ENCODE measurements around the gene C10orf95. TPM values are rescaled to one million over a fixed set of nuclear protein-coding genes. Genes with fewer than 3 reads are reported as not detected.

C10orf95 gene
- total RNA-seq, 2 experiments from 2014 or later: 0.19 to 0.48 TPM

- peak overlapping the region; percentile 94 for H3K4me3 Mint-ChIP-seq
Measured at GRCh38 chr10:102450374-102451104, 804 bp downstream of the C10orf95 start.

DNA sequence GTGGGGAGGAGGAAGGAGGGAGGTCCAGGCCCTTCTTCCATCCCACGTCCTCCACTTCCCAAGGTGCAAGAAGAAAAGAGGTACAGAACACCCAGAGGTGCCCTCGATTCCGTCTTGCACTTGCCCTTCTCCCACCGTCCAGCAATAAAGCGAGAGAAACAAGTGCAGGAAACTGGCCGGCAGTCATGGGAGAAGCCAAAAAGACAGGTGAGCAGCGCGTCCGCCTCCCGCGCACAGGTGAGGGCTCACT is 1.3 kb downstream of the C10orf95 start:
- no peak for DNase-seq
- H3K9me3 Mint-ChIP-seq: no peaks in the 10 kb centered on the region
- H3K36me3 Mint-ChIP-seq: peaks cover 10% of the 10 kb centered on the region
- H3K27ac Mint-ChIP-seq: peak overlapping the region; percentile 94
- H3K4me1 Mint-ChIP-seq (ENCODE audit: low read depth): peaks cover 35% of the 10 kb centered on the region
- ChIA-PET POLR2A (interaction anchor here (0.6 to 4.9 kb wide), 10 partner anchors 10 to 195 kb away, joined by 3 to 36 read pairs (median 10); partner anchors contain the start of genes CUEDC2, FBXL15 and NFKB2), CTCF (interaction anchor here (0.6 to 4.7 kb wide), 16 partner anchors 12 to 220 kb away, joined by 3 to 22 read pairs (median 5); partner anchors contain the start of genes CUEDC2, FBXL15 and NFKB2)
- peak overlapping the region; percentile 94 for H3K4me3 Mint-ChIP-seq
- intact Hi-C loops (cut with micrococcal nuclease): loop anchor here (1.0 to 10.0 kb wide), 5 partner anchors 29 to 745 kb away; partner anchors contain the start of genes ACTR1A and NT5C2
- H3K27me3 Mint-ChIP-seq: no peaks in the 10 kb centered on the region

More at GRCh38 chr10:102450374-102451104, 804 bp downstream of the C10orf95 start:
- H3K9me3 Mint-ChIP-seq: no peaks in the 10 kb centered on the region
- peak overlapping the region; percentile 94 for H3K27ac Mint-ChIP-seq
- intact Hi-C loops (cut with micrococcal nuclease): loop anchor here (1.0 to 10.0 kb wide), 5 partner anchors 29 to 744 kb away; partner anchors contain the start of genes ACTR1A and NT5C2
- peaks cover 13% of the 10 kb centered on the region for H3K36me3 Mint-ChIP-seq
- ChIA-PET CTCF (interaction anchor here (0.6 to 4.7 kb wide), 18 partner anchors 11 to 220 kb away, joined by 3 to 22 read pairs (median 4); partner anchors contain the start of genes CUEDC2, FBXL15, NFKB2 and SUFU), POLR2A (interaction anchor here (0.6 to 4.9 kb wide), 11 partner anchors 10 to 194 kb away, joined by 3 to 36 read pairs (median 7); partner anchors contain the start of genes CUEDC2, FBXL15 and NFKB2)
- DNase-seq: peak; percentile 90
- H3K4me1 Mint-ChIP-seq (ENCODE audit: low read depth): peaks cover 35% of the 10 kb centered on the region
- H3K27me3 Mint-ChIP-seq: no peaks in the 10 kb centered on the region

DNA sequence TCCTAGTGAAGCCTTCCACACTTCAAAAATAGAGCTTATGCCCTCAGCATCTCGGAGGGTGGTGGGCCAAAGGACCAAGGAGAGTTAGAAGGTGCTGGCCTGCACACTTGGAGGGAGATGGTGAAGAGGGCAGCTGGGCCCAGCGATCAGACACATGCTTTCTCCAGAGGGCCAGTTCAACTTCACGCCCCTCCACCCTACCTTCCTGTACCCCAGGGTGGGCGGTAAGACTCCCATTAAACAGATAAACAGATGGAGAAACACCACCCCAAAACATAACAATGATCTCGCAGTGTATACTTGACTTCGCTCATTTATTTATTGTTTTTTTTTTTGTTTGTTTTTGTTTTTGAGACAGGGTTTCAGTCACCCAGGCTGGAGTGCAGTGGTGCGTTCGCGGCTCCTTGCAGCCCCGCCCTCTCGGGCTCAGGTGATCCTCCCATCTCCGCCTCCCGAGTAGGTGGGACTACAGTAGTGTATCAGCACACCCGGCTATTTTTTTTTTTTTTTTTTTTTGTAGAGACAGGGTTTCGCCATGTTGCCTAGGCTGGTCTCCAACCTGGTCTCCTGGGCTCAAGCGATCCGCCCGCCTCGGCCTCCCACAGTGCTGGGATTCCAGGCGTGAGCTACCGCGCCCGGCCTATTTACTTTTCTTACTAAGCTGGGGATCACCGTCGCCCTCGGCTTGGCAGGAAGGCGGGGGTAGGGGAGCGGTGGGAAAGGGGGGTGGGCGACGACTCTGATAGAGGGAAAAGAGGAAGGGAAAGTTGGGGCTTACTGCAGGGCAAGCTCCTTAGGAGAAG is 1.8 kb downstream of the C10orf95 start:
- Mint-ChIP-seq H3K27me3 (no peaks in the 10 kb centered on the region), H3K9me3 (no peaks in the 10 kb centered on the region), H3K27ac (peak overlapping the region; percentile 94), H3K4me1 (ENCODE audit: low read depth) (peaks cover 35% of the 10 kb centered on the region), H3K4me3 (peak overlapping the region; percentile 94), H3K36me3 (peaks cover 10% of the 10 kb centered on the region)
- intact Hi-C loops (cut with micrococcal nuclease): loop anchor here (1.0 to 10.0 kb wide), 5 partner anchors 28 to 745 kb away; partner anchors contain the start of genes ACTR1A and NT5C2
- CTCF ChIA-PET: interaction anchor here (0.6 to 4.7 kb wide), 12 partner anchors 12 to 219 kb away, joined by 3 to 22 read pairs (median 8); partner anchors contain the start of genes CUEDC2, FBXL15 and NFKB2
- peak; percentile 93 for DNase-seq
- POLR2A ChIA-PET: interaction anchor here (0.6 to 4.9 kb wide), 8 partner anchors 9 to 65 kb away, joined by 5 to 36 read pairs (median 16); partner anchors contain the start of genes CUEDC2, FBXL15 and NFKB2

- no peak overlapping the region for H3K27ac Mint-ChIP-seq
- H3K27me3 Mint-ChIP-seq: no peaks in the 10 kb centered on the region
- ChIA-PET POLR2A (no interaction called here), CTCF (interaction anchor here (0.7 kb wide), 1 partner anchor 200 kb away, joined by 4 read pairs; no protein-coding TSS in a partner anchor)
- H3K36me3 Mint-ChIP-seq: no peaks in the 10 kb centered on the region
- H3K4me3 Mint-ChIP-seq: no peak overlapping the region
- peaks cover 9% of the 10 kb centered on the region for H3K4me1 Mint-ChIP-seq (ENCODE audit: low read depth)
- intact Hi-C loops (cut with micrococcal nuclease): no loop called here
- DNase-seq: no peak
- no peaks in the 10 kb centered on the region for H3K9me3 Mint-ChIP-seq
Measured at GRCh38 chr10:102444851-102445250, 6.5 kb downstream of the C10orf95 start.

DNA sequence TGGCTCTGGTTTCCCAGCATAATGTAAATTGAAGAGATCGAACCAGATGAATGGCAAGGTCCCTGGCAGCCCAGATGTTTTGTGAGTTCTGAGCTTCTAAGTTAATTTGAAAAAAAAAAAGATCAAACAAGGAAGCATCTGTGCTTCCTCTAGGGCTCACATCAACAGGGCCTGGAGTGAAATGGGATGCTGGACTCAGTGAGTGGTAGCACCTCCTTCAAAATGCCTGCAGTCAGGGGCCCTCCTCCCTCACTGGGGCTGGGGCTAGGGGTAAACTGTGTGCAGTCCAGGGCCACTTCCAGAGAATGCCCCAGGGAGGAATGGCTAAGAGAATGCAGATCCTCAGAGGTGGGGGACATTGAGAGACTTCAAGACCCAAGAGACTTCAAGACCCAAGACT is 13.0 kb downstream of the C10orf95 start:
- intact Hi-C loops (cut with micrococcal nuclease): no loop called here
- no peak overlapping the region for H3K4me3 Mint-ChIP-seq
- POLR2A ChIA-PET: no interaction called here

GRCh38 chr10:102437515-102437914 is 13.8 kb downstream of the C10orf95 start:
- no peak for DNase-seq
- peaks cover 43% of the 10 kb centered on the region for H3K4me1 Mint-ChIP-seq (ENCODE audit: low read depth)
- intact Hi-C loops (cut with micrococcal nuclease): no loop called here
- CTCF ChIA-PET: no interaction called here
- peaks cover 8% of the 10 kb centered on the region for H3K36me3 Mint-ChIP-seq
- POLR2A ChIA-PET: no interaction called here
- H3K27ac Mint-ChIP-seq: peak overlapping the region; percentile 45
- no peaks in the 10 kb centered on the region for H3K9me3 Mint-ChIP-seq
- H3K27me3 Mint-ChIP-seq: no peaks in the 10 kb centered on the region
- peak overlapping the region; percentile 75 for H3K4me3 Mint-ChIP-seq

More for the DNA sequence above, 13.0 kb downstream of the C10orf95 start:
- H3K27ac Mint-ChIP-seq: no peak overlapping the region
- no peaks in the 10 kb centered on the region for H3K27me3 Mint-ChIP-seq
- H3K4me1 Mint-ChIP-seq (ENCODE audit: low read depth): peaks cover 39% of the 10 kb centered on the region
- peaks cover 8% of the 10 kb centered on the region for H3K36me3 Mint-ChIP-seq
- CTCF ChIA-PET: interaction anchor here (0.6 to 0.7 kb wide), 2 partner anchors 177 to 995 kb away, joined by 3 read pairs; no protein-coding TSS in a partner anchor
- no peak for DNase-seq
- no peaks in the 10 kb centered on the region for H3K9me3 Mint-ChIP-seq

DNA sequence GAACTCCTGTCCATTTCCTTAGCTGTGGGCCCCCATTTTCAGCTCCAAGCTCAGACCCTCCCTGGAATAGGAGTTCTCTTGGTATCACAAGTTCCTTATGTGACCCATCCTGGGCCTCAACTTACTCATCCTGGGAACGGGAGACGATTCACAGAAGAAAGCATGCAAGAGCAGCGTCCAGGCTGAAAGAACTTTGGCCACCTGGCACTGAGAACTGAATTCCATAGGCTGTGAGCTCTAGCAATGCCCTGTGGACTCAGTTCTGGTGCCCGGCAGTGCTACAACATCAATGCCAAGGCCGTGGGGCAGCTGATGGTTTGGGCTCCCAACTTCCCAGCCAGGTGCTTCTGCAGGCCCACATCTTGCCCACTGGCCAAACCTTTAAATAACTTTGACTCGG is 15.0 kb downstream of the C10orf95 start:
- Mint-ChIP-seq H3K9me3 (no peaks in the 10 kb centered on the region), H3K27me3 (no peaks in the 10 kb centered on the region), H3K36me3 (peaks cover 10% of the 10 kb centered on the region), H3K4me3 (peak overlapping the region; percentile 75), H3K4me1 (ENCODE audit: low read depth) (peaks cover 48% of the 10 kb centered on the region), H3K27ac (peak overlapping the region; percentile 91)
- CTCF ChIA-PET: interaction anchor here (1.4 to 2.4 kb wide), 10 partner anchors 12 to 207 kb away, joined by 3 to 12 read pairs (median 7); partner anchors contain the start of genes C10orf95 and FBXL15
- POLR2A ChIA-PET: interaction anchor here (1.6 to 5.1 kb wide), 4 partner anchors 14 to 42 kb away, joined by 3 to 56 read pairs (median 24); partner anchors contain the start of genes C10orf95, FBXL15 and NFKB2
- intact Hi-C loops (cut with micrococcal nuclease): no loop called here
- DNase-seq: no peak

DNA sequence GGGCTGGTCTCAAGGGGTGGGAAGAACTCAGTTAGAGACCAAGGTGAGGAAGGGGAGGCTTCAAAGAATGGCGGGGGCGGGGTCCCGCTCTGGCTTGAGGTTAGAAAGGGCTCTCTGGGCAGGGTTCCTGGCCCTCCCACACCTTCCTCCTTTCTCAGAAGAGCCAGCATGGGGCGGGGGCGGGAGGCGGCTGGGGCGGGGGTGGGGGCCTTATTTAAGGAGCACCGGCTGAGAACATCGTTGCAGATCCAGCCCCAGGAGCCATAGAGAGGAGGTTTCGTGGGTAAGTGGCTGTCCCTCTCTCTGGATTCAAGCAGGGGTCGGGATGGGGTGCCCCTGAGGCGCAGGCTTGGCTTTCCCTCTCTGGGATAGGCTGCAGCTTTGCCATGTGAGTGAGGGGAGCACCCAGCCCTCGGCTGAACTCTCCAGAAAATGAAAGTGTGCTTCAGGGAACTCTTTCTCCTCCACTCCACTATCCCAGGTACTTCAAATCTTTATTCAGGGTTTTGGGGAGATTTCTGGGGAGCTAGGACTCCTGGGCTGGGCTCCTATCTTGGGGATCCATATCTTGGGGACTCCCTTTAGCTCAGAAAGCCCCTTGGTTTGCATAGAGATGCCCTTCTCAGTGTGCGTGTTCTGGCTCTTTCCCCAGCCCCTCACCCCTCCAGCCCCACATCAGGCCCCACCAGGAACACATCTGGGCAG is 15.7 kb downstream of the C10orf95 start:
- peak overlapping the region; percentile 75 for H3K4me3 Mint-ChIP-seq
- no peaks in the 10 kb centered on the region for H3K27me3 Mint-ChIP-seq
- peak; percentile 69 for DNase-seq
- H3K4me1 Mint-ChIP-seq (ENCODE audit: low read depth): peaks cover 48% of the 10 kb centered on the region
- peak overlapping the region; percentile 91 for H3K27ac Mint-ChIP-seq
- peaks cover 10% of the 10 kb centered on the region for H3K36me3 Mint-ChIP-seq
- H3K9me3 Mint-ChIP-seq: no peaks in the 10 kb centered on the region
- ChIA-PET POLR2A (interaction anchor here (1.6 to 5.1 kb wide), 4 partner anchors 14 to 41 kb away, joined by 3 to 56 read pairs (median 24); partner anchors contain the start of genes C10orf95, FBXL15 and NFKB2), CTCF (interaction anchor here (1.1 to 2.4 kb wide), 11 partner anchors 12 to 206 kb away, joined by 3 to 12 read pairs (median 7); partner anchors contain the start of genes C10orf95 and FBXL15)
- intact Hi-C loops (cut with micrococcal nuclease): no loop called here

- Mint-ChIP-seq H3K4me1 (ENCODE audit: low read depth) (peaks cover 48% of the 10 kb centered on the region), H3K9me3 (no peaks in the 10 kb centered on the region), H3K4me3 (peak overlapping the region; percentile 75), H3K27me3 (no peaks in the 10 kb centered on the region), H3K27ac (peak overlapping the region; percentile 91), H3K36me3 (peaks cover 10% of the 10 kb centered on the region)
- ChIA-PET CTCF (interaction anchor here (0.9 to 2.4 kb wide), 12 partner anchors 12 to 205 kb away, joined by 3 to 12 read pairs (median 6); partner anchors contain the start of genes C10orf95, FBXL15 and SUFU), POLR2A (interaction anchor here (1.0 to 5.1 kb wide), 4 partner anchors 10 to 41 kb away, joined by 4 to 56 read pairs (median 24); partner anchors contain the start of genes C10orf95, FBXL15 and NFKB2)
- DNase-seq: no peak
- intact Hi-C loops (cut with micrococcal nuclease): no loop called here
Measured at GRCh38 chr10:102435133-102435497, 16.2 kb downstream of the C10orf95 start.

DNA sequence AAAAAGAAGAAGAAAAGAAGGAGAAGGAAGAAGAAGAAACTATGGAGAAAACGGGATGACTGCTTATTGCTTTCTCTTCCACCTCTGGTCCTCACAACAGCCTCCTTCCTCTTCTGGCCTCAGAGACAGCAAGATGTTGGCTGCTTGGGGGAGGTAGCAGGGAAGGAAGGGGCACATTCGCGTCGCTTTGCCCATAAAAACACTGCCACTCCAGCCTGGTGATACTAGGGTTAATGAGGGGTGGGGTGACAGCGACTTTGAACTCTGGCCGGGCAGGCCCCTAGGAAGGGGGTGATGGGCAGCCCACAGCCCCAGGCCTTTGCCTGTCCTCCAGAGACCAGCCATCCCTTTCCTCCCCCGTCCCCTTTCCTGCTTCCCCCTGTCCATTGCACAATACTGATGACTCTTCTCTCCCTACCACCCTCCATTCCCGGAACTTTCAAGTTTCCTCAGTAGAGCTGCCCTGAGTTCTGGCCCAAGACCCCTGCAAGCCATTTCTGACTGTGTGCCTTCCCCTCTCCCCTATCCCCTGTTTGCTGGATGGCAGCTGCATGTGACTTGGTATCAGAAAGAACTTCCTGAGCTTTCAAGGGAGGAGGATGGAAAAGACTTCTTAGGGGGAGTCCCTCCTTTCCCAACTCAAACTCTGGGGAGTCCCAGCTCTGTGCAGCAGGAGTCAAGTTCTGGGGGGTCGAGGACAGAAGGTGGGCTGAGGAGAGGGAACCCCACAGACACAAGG is 16.8 kb downstream of the C10orf95 start:
- intact Hi-C loops (cut with micrococcal nuclease): loop anchor here (5.0 kb wide), 2 partner anchors 213 to 278 kb away; partner anchors contain the start of genes ARL3 and SFXN2
- Mint-ChIP-seq H3K27ac (peak overlapping the region; percentile 91), H3K4me3 (peak overlapping the region; percentile 75), H3K9me3 (no peaks in the 10 kb centered on the region), H3K4me1 (ENCODE audit: low read depth) (peaks cover 48% of the 10 kb centered on the region), H3K27me3 (no peaks in the 10 kb centered on the region), H3K36me3 (peaks cover 10% of the 10 kb centered on the region)
- no peak for DNase-seq
- ChIA-PET POLR2A (interaction anchor here (1.0 to 5.1 kb wide), 4 partner anchors 10 to 40 kb away, joined by 4 to 56 read pairs (median 24); partner anchors contain the start of genes C10orf95, FBXL15 and NFKB2), CTCF (interaction anchor here (0.9 to 2.4 kb wide), 11 partner anchors 11 to 149 kb away, joined by 3 to 12 read pairs (median 6); partner anchors contain the start of genes C10orf95, FBXL15 and SUFU)

All from activated CD4-positive, alpha-beta memory T cell treated with anti-CD3 and anti-CD28 coated beads for 36 hours (primary cell).